K562 (cell line): ENCODE data around the gene SCAF11. TPM values are rescaled to one million over a fixed set of nuclear protein-coding genes. Genes with fewer than 3 reads are reported as not detected.

Experiments used
- CHAMP1 ChIP-seq: fragments of 450-650 bp; IDR thresholded peaks from 2 replicates; pipeline ENCODE4 v1.6.1; 2016; ENCODE audit warnings: mild to moderate bottlenecking
- CHD7 ChIP-seq: fragments of 200-600 bp; sonication (generic); IDR thresholded peaks from one replicate; pipeline ENCODE4 v1.6.1; 2012; ENCODE audit warnings: mild to moderate bottlenecking, low read depth, low read length, inconsistent platforms
- DEAF1 ChIP-seq: fragments of 450-650 bp; formaldehyde crosslinking; IDR thresholded peaks from 2 replicates; pipeline ENCODE4 v1.4.0; 2020; ENCODE audit warnings: mild to moderate bottlenecking, moderate library complexity
- ELK3 ChIP-seq: fragments of 450-650 bp; formaldehyde crosslinking; IDR thresholded peaks from 2 replicates; pipeline ENCODE4 v1.4.0; 2020; ENCODE audit warnings: mild to moderate bottlenecking
- ETV6 ChIP-seq, 3 experiments: fragments of 150-350 bp in 1 of 3; sonication (generic) in 1 of 3; formaldehyde crosslinking in 1 of 3; IDR thresholded peaks; 2 replicates each; pipeline versions ENCODE4 v1.6.1 to v1.8.0; 2014 to 2022; ENCODE audit warnings: borderline replicate concordance in 2 of 3, low read depth in 2 of 3, antibody characterized with exemption in 1 of 3, low read length in 1 of 3, mild to moderate bottlenecking in 1 of 3, missing genetic modification reagents in 1 of 3
- GATAD2B ChIP-seq: fragments of 450-650 bp; IDR thresholded peaks from 2 replicates; pipeline ENCODE4 v1.6.1; 2017; ENCODE audit warnings: mild to moderate bottlenecking, borderline replicate concordance
- RHOXF2B ChIP-seq: fragments of 250-450 bp; sonication (Bioruptor Pico); conservative IDR thresholded peaks from 2 replicates; pipeline ENCODE4 v1.5.1; 2021
- ZZZ3 ChIP-seq: fragments of 450-650 bp; IDR thresholded peaks from 2 replicates; pipeline ENCODE4 v1.6.1; 2016; ENCODE audit warnings: antibody characterized with exemption, mild to moderate bottlenecking, moderate library complexity
- polyA plus RNA-seq, 8 experiments: library from polyadenylated mRNA; depleted of rRNA in 4 of 8; stranded (reverse) in 5 of 8; unstranded in 3 of 8; fragments of >200 nt; fragmentation: Nextera tagmentation in 2 of 8; fragmentation: Illumina TruSeq in 1 of 8; extraction: Ambion mirVana in 2 of 8; extraction: Trizol in 1 of 8; gene quantifications; 2 replicates each; pipeline versions ENCODE4 v1.2.1 to v1.2.3, GENCODE V29; 2011 to 2014; ENCODE audit warnings: inconsistent platforms in 1 of 8, missing spikeins in 1 of 8
- total RNA-seq, 7 experiments: library from RNA; depleted of rRNA in 6 of 7; stranded (reverse); fragments of >200 nt in 6 of 7; fragmentation: Illumina TruSeq in 2 of 7; extraction: Trizol in 2 of 7; gene quantifications; 2 replicates each; pipeline versions ENCODE4 v1.2.1 to v1.2.3, GENCODE V29; 2011 to 2021; ENCODE audit warnings: low replicate concordance in 1 of 7

Gene SCAF11
- total and polyA plus RNA-seq, 9 of the 15 experiments (the other 6 are each of a cell fraction or from before 2014, with no cell fraction given): 30.4 to 119 (median 80.0) TPM

- TF ChIP-seq CHAMP1 (no peak), GATAD2B (no peak), RHOXF2B (CRISPR knock-in tag) (no peak), CHD7 (no peak), ELK3 (no peak), ETV6 (IDR thresholded peaks at IDR 0.05; ENCODE audit: borderline replicate concordance in 1 of 2, low read depth in 2 of 2, low read length in 1 of 2) (no peak), ETV6 (CRISPR knock-in tag; IDR thresholded peaks at IDR 0.05; ENCODE audit: borderline replicate concordance) (no peak), DEAF1 (CRISPR knock-in tag) (no peak), ZZZ3 (no peak)
These were observed 1.2 kb upstream of the SCAF11 start (continued) for GRCh38 chr12:45991284-45992249.
